Thymus (tissue), 11 donors: ENCODE data around the gene NUP214. TPM values are rescaled to one million over a fixed set of nuclear protein-coding genes. Genes with fewer than 3 reads are reported as not detected.

Experiments used
- DNase-seq, 9 donors: peaks; one replicate each; pipeline ENCODE4 v3.0.0-alpha.2; 2013; ENCODE audit warnings: low spot score in 9 of 9, low read depth in 6 of 9, missing footprints in 1 of 9
- H3K27ac ChIP-seq, 2 donors: one replicate each; pipeline ENCODE4 v1.5.1; 2013; ENCODE audit warnings: control low read depth in 1 of 2, low read depth in 1 of 2, low read length in 1 of 2, mild to moderate bottlenecking in 1 of 2, moderate library complexity in 1 of 2
- H3K27me3 ChIP-seq, 2 donors: one replicate each; pipeline ENCODE4 v1.5.1; 2013; ENCODE audit warnings: low read length in 1 of 2; ENCODE audit not compliant: control insufficient read depth in 2 of 2, insufficient read depth in 1 of 2
- H3K36me3 ChIP-seq, 2 donors: one replicate each; pipeline ENCODE4 v1.5.1; 2013; ENCODE audit warnings: low read length in 1 of 2, mild to moderate bottlenecking in 1 of 2, moderate library complexity in 1 of 2; ENCODE audit not compliant: control insufficient read depth in 2 of 2, insufficient read depth in 2 of 2
- H3K4me1 ChIP-seq, 2 donors: one replicate each; pipeline ENCODE4 v1.5.1; 2013; ENCODE audit warnings: low read length in 2 of 2; ENCODE audit not compliant: control insufficient read depth in 2 of 2, insufficient read depth in 2 of 2
- H3K4me3 ChIP-seq, 2 donors: one replicate each; pipeline ENCODE4 v1.5.1; 2013; ENCODE audit warnings: low read length in 2 of 2, control low read depth in 1 of 2, mild to moderate bottlenecking in 1 of 2
- H3K9me3 ChIP-seq, 2 donors: one replicate each; pipeline ENCODE4 v1.5.1; 2013; ENCODE audit warnings: low read length in 1 of 2, mild to moderate bottlenecking in 1 of 2; ENCODE audit not compliant: control insufficient read depth in 2 of 2, insufficient read depth in 1 of 2
- WGBS: extraction: QIAGEN DNeasy Blood & Tissue Kit; methylation state at CpG from one replicate; pipeline ENCODE4 v1.1.7; 2013; 5-methylcytosine and 5-hydroxymethylcytosine counted together
- polyA plus RNA-seq: library from polyadenylated mRNA; stranded (reverse); fragments of 200-250 nt; gene quantifications from one replicate; pipeline ENCODE4 v1.2.3, GENCODE V29; 2013
- total RNA-seq: library from RNA; stranded (reverse); fragments of 120-200 nt; gene quantifications from one replicate; pipeline ENCODE4 v1.2.4, GENCODE V29; 2013
- donor health status: healthy.

NUP214 gene
- total and polyA plus RNA-seq, 2 donors = 31.3 to 35.0 TPM

- H3K9me3 ChIP-seq = peaks cover 0 to 4% of the 10 kb centered on the region in 2 donors
- H3K27me3 ChIP-seq = no peaks in the 10 kb centered on the region
- no peak for DNase-seq
- H3K27ac ChIP-seq = no peak overlapping the region
- H3K4me1 ChIP-seq = peaks cover 33 to 52% of the 10 kb centered on the region in 2 donors
- no peak overlapping the region for H3K4me3 ChIP-seq
- H3K36me3 ChIP-seq = peaks cover 48 to 58% of the 10 kb centered on the region in 2 donors
- WGBS = 95% methylated on average over 9 of the region's 9 CpGs
Observed at GRCh38 chr9:131235480-131235851, 110.1 kb downstream of the NUP214 start.

- no peak for DNase-seq
- H3K4me1 ChIP-seq = peaks cover 33 to 56% of the 10 kb centered on the region in 2 donors
- H3K27me3 ChIP-seq = no peaks in the 10 kb centered on the region
- WGBS = 99% methylated on average over 8 of the region's 8 CpGs
- H3K36me3 ChIP-seq = peaks cover 43 to 52% of the 10 kb centered on the region in 2 donors
- no peak overlapping the region for H3K4me3 ChIP-seq
- peaks cover 0 to 6% of the 10 kb centered on the region in 2 donors for H3K9me3 ChIP-seq
- H3K27ac ChIP-seq = peak overlapping the region in 1 of 2 donors; percentile 77
Observed at GRCh38 chr9:131236161-131236560, 110.8 kb downstream of the NUP214 start.

- Histone ChIP-seq H3K27me3 (no peaks in the 10 kb centered on the region), H3K9me3 (peaks cover 0 to 6% of the 10 kb centered on the region in 2 donors), H3K36me3 (peaks cover 39 to 46% of the 10 kb centered on the region in 2 donors), H3K4me1 (peaks cover 33 to 61% of the 10 kb centered on the region in 2 donors), H3K4me3 (no peak overlapping the region), H3K27ac (peak overlapping the region in 1 of 2 donors; percentile 77)
- 94% methylated on average over 5 of the region's 5 CpGs for WGBS
- DNase-seq = peak in 2 of 9 donors; percentile 21 to 54
Observed at GRCh38 chr9:131236761-131237160, 111.4 kb downstream of the NUP214 start.

- Histone ChIP-seq H3K4me3 (no peak overlapping the region), H3K36me3 (peaks cover 34 to 41% of the 10 kb centered on the region in 2 donors), H3K27me3 (no peaks in the 10 kb centered on the region), H3K27ac (peak overlapping the region; percentile 61 to 95), H3K9me3 (peaks cover 0 to 6% of the 10 kb centered on the region in 2 donors), H3K4me1 (peaks cover 33 to 61% of the 10 kb centered on the region in 2 donors)
- no peak for DNase-seq
- WGBS = 80% methylated on average over 7 of the region's 7 CpGs
Observed at GRCh38 chr9:131237291-131237690, 111.9 kb downstream of the NUP214 start.

- peak overlapping the region; percentile 23 to 32 for H3K4me3 ChIP-seq
- peak; percentile 72 to 96 (median 88) for DNase-seq
- 3% methylated on average over 11 of the region's 11 CpGs for WGBS
Observed at GRCh38 chr9:131237931-131238401, 112.6 kb downstream of the NUP214 start.

GRCh38 chr9:131238402-131239021 lies 113.1 kb downstream of the NUP214 start:
- 10% methylated on average over 23 of the region's 23 CpGs for WGBS
- peak overlapping the region; percentile 23 to 32 for H3K4me3 ChIP-seq
- peak in 4 of 9 donors; percentile 34 to 66 (median 47) for DNase-seq

More at GRCh38 chr9:131237931-131238401, 112.6 kb downstream of the NUP214 start:
- Histone ChIP-seq H3K4me1 (peaks cover 33 to 61% of the 10 kb centered on the region in 2 donors), H3K36me3 (peaks cover 27 to 35% of the 10 kb centered on the region in 2 donors), H3K9me3 (peaks cover 0 to 6% of the 10 kb centered on the region in 2 donors), H3K27ac (peak overlapping the region; percentile 92 to 95), H3K27me3 (no peaks in the 10 kb centered on the region)

GRCh38 chr9:131239161-131239975 lies 114.0 kb downstream of the NUP214 start:
- Histone ChIP-seq H3K4me3 (no peak overlapping the region), H3K27ac (peak overlapping the region in 1 of 2 donors; percentile 95), H3K27me3 (no peaks in the 10 kb centered on the region), H3K4me1 (peaks cover 33 to 61% of the 10 kb centered on the region in 2 donors), H3K9me3 (peaks cover 0 to 10% of the 10 kb centered on the region in 2 donors), H3K36me3 (peaks cover 14 to 22% of the 10 kb centered on the region in 2 donors)
- WGBS = 54% methylated on average over 23 of the region's 23 CpGs
- DNase-seq = peak in 4 of 9 donors; percentile 29 to 76 (median 56)

More at GRCh38 chr9:131238402-131239021, 113.1 kb downstream of the NUP214 start:
- Histone ChIP-seq H3K4me1 (peaks cover 33 to 61% of the 10 kb centered on the region in 2 donors), H3K27ac (peak overlapping the region; percentile 92 to 95), H3K9me3 (peaks cover 0 to 10% of the 10 kb centered on the region in 2 donors), H3K36me3 (peaks cover 22 to 31% of the 10 kb centered on the region in 2 donors), H3K27me3 (no peaks in the 10 kb centered on the region)

GRCh38 chr9:131240047-131240921 lies 114.9 kb downstream of the NUP214 start:
- Histone ChIP-seq H3K36me3 (peaks cover 4 to 13% of the 10 kb centered on the region in 2 donors), H3K27ac (no peak overlapping the region), H3K27me3 (no peaks in the 10 kb centered on the region), H3K4me1 (peaks cover 33 to 61% of the 10 kb centered on the region in 2 donors), H3K9me3 (peaks cover 0 to 10% of the 10 kb centered on the region in 2 donors), H3K4me3 (no peak overlapping the region)
- no peak for DNase-seq
- 86% methylated on average over 22 of the region's 22 CpGs for WGBS
